Liver (tissue), 3 donors: ENCODE results near the gene CXCR4.

Source experiments
- EGR1 ChIP-seq, 2 donors: IDR thresholded peaks; 2 replicates each; pipeline ENCODE4 v1.6.1; 2016 to 2018; ENCODE audit warnings: antibody characterized with exemption in 2 of 2, low read depth in 2 of 2
- FOXA1 ChIP-seq: IDR thresholded peaks from 2 replicates; pipeline ENCODE4 v1.6.1; 2016; ENCODE audit warnings: antibody characterized with exemption
- GABPA ChIP-seq, 2 donors: IDR thresholded peaks in 1 of 2; conservative IDR thresholded peaks in 1 of 2; 2 replicates each; pipeline ENCODE4 v1.6.1; 2016; ENCODE audit warnings: antibody characterized with exemption in 2 of 2, mild to moderate bottlenecking in 1 of 2, moderate library complexity in 1 of 2
- HNF4G ChIP-seq: IDR thresholded peaks from 2 replicates; pipeline ENCODE4 v1.6.1; 2016; ENCODE audit warnings: antibody characterized with exemption
- JUND ChIP-seq, 2 donors: IDR thresholded peaks; 2 replicates each; pipeline ENCODE4 v1.6.1; 2016; ENCODE audit warnings: antibody characterized with exemption in 2 of 2
- RAD21 ChIP-seq, 2 donors: IDR thresholded peaks; 2 replicates each; pipeline ENCODE4 v1.6.1; 2016; ENCODE audit warnings: antibody characterized with exemption in 2 of 2, mild to moderate bottlenecking in 2 of 2
- RXRA ChIP-seq, 2 donors: IDR thresholded peaks; 2 replicates each; pipeline ENCODE4 v1.6.1; 2017 to 2018; ENCODE audit warnings: antibody characterized with exemption in 2 of 2, mild to moderate bottlenecking in 1 of 2
- SP1 ChIP-seq: IDR thresholded peaks from 2 replicates; pipeline ENCODE4 v1.6.1; 2018; ENCODE audit warnings: antibody characterized with exemption, mild to moderate bottlenecking
- TAF1 ChIP-seq: conservative IDR thresholded peaks from 2 replicates; pipeline ENCODE4 v1.6.1; 2016; ENCODE audit warnings: antibody characterized with exemption, mild to moderate bottlenecking
- YY1 ChIP-seq: IDR thresholded peaks from 2 replicates; pipeline ENCODE4 v1.6.1; 2016; ENCODE audit warnings: antibody characterized with exemption, mild to moderate bottlenecking
- TF ChIP-seq, protein P1 (sequence below): fragments of 150-350 bp; IDR thresholded peaks from 2 replicates; pipeline ENCODE4 v1.5.1; 2017; ENCODE audit warnings: improper control_type of control experiment, low read depth, low read length; ENCODE audit not compliant: missing input control
- TF ChIP-seq, protein P2 (sequence below): IDR thresholded peaks from 2 replicates; pipeline ENCODE4 v1.6.1; 2016; ENCODE audit warnings: antibody characterized with exemption
- donor health status: healthy.
- donor health status: healthy.

DNA sequence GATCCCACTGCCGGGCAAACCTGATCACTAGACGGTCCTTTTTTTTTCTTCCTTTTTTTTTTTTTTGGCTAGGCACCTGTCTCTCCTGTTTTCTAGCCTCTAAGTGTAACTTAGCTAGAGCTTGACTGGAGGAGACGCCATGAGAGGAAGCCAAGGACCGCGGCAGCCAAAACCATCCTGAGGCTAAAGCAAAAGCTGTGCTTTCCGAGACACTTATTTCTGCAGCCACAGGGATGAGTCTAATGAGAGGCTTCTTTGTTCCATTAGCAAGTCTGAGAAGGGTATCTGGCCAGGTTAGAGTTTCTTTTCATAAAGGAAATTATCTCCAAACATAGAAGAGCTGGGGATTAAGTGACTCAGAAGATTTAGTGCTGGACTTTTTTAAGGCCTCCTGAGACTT, 7.3 kb upstream of the CXCR4 start:
- TF ChIP-seq, protein P1, sequence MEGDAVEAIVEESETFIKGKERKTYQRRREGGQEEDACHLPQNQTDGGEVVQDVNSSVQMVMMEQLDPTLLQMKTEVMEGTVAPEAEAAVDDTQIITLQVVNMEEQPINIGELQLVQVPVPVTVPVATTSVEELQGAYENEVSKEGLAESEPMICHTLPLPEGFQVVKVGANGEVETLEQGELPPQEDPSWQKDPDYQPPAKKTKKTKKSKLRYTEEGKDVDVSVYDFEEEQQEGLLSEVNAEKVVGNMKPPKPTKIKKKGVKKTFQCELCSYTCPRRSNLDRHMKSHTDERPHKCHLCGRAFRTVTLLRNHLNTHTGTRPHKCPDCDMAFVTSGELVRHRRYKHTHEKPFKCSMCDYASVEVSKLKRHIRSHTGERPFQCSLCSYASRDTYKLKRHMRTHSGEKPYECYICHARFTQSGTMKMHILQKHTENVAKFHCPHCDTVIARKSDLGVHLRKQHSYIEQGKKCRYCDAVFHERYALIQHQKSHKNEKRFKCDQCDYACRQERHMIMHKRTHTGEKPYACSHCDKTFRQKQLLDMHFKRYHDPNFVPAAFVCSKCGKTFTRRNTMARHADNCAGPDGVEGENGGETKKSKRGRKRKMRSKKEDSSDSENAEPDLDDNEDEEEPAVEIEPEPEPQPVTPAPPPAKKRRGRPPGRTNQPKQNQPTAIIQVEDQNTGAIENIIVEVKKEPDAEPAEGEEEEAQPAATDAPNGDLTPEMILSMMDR = no peak
- no peak for TF ChIP-seq GABPA (IDR thresholded peaks at IDR 0.05 in 1 of 2, conservative IDR thresholded peaks at IDR 0.05 in 1 of 2)
- no peak for TF ChIP-seq JUND (IDR thresholded peaks at IDR 0.05)
- no peak for TF ChIP-seq RAD21 (IDR thresholded peaks at IDR 0.05)
- no peak for TF ChIP-seq YY1
- no peak for TF ChIP-seq HNF4G
- TF ChIP-seq, protein P2, sequence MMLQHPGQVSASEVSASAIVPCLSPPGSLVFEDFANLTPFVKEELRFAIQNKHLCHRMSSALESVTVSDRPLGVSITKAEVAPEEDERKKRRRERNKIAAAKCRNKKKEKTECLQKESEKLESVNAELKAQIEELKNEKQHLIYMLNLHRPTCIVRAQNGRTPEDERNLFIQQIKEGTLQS = no peak
- TF ChIP-seq SP1 = no peak
- no peak for TF ChIP-seq FOXA1
- TF ChIP-seq RXRA (IDR thresholded peaks at IDR 0.05) = no peak
- no peak for TF ChIP-seq EGR1 (IDR thresholded peaks at IDR 0.05; ENCODE audit: low read depth in 2 of 2)
- no peak for TF ChIP-seq TAF1
